EL (cell line): ENCODE data around the gene ZSWIM5.
A peak's percentile ranks its signal among the peaks of the same experiment; 100 is the strongest.
"Not testable (repeated sequence)": the region's sequence is repeated elsewhere in the genome, so short reads cannot be mapped to it uniquely, and the experiment has no call there.

Experiments used
- DNase-seq: peaks from one replicate; pipeline ENCODE4 v3.0.0-alpha.2; 2016

ZSWIM5 gene

GRCh38 chr1:45016090-45016697 lies 190.2 kb downstream of the ZSWIM5 start:
- no peak for DNase-seq

- DNase-seq: no peak
Measured at GRCh38 chr1:45015683-45016082, 190.7 kb downstream of the ZSWIM5 start.

DNA sequence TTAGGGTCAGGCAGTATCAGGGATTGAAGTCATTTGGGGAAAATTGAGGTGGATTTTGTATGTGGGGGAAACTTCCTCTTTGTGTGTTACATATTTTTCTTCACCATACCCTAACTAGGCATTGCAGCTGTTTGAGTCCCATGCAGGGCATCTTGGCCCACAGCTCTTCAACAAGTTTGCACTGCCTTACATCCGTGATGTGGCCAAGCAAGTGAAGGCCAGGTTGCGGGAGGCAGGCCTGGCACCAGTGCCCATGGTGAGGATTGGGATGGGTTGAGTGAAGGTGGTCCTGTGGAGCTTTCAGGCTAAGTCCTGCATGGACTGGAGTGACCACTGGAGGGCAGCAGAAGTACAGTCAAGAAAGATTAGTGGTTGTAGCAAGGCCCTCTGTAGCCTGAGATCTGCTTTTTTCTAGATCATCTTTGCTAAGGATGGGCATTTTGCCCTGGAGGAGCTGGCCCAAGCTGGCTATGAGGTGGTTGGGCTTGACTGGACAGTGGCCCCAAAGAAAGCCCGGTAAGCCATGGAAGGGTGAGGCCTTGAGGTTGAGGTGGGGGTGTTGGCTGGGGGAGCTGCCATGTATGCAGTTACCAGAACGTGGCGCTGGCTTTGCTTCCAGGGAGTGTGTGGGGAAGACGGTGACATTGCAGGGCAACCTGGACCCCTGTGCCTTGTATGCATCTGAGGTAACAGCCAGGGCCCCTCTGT lies 191.9 kb downstream of the ZSWIM5 start:
- DNase-seq: peak; percentile 78

GRCh38 chr1:45013551-45014209 lies 192.7 kb downstream of the ZSWIM5 start:
- DNase-seq: no peak

GRCh38 chr1:45012639-45013278 lies 193.6 kb downstream of the ZSWIM5 start:
- DNase-seq: peak; percentile 79

- DNase-seq: peak; percentile 97
Measured at GRCh38 chr1:45011837-45012638, 194.4 kb downstream of the ZSWIM5 start, which contains the start of gene UROD. UROD (plus strand) TSS chr1:45012254; CDS start chr1:45012266, 12 bp downstream.

- DNase-seq: peak; percentile 77
Measured at GRCh38 chr1:45010855-45011811, 195.3 kb downstream of the ZSWIM5 start, which contains the start of gene HECTD3. HECTD3 (minus strand) TSS chr1:45011324; CDS start chr1:45011257, 67 bp downstream.

GRCh38 chr1:45009956-45010854 lies 196.2 kb downstream of the ZSWIM5 start:
- DNase-seq: peak; percentile 9

DNA sequence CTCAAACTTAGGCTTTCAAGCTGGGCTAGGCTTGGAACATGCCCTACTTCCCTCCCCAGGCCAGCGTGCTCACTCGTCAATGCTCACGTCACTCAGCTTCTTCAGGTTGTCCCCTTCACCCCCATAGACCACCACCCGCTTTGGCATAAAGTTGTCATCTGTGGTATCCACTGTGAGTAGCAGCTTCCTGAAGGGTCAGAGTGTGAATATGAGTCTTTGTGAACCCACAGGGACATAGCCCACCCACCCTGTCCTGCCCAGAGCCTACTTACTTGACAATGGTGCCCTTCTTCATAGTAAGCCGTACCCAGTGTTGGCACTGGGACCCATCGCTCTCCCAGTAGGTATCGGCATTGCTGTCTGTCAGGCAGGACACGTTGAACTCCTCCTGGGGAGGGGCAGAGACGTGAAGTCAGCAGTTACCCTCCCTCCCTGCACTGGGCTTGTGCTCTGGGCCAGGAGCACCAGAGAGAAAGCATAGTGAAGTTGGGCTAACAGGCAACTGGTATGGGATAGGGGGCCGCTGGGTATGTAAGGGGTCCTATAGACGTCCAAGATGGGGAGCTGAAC lies 197.0 kb downstream of the ZSWIM5 start:
- DNase-seq: no peak

DNA sequence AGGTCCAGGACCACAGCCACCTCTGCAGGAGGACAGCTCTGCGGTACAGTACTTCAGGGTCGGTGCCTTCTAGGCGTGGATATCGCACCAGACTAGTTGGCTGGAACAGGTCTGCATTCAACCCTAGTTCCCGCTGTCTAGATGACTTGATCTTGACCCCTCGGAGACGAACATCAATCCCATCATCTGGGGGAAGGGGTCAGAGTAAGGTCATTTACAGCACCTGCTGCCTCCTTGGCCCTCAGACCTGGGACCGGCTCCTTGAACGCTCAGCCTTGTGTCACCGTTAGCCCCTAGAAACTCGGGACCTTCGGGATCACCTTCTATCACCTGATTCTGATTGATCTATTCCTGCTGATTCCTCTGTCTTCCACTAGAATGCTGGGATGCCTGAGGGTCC lies 197.9 kb downstream of the ZSWIM5 start:
- DNase-seq: no peak

DNA sequence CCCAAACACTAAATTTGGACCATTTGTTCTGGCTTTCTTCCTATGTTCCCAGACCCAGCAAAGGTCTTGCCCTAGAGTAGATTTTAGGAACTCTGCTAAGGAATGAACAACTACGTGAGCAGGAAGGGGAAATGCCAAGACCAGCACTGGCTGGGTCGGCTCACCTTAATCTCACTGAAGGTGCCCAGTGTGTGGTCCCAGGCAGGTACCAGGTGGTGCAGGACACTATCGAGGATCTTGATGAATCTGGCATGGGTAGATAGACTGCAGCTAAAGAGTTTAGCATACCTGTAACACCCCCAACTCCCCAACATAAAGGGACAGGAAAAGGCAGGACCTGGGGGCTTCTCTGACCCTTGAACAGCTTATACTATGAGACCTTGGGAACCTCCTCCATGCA lies 198.3 kb downstream of the ZSWIM5 start:
- no peak for DNase-seq

DNA sequence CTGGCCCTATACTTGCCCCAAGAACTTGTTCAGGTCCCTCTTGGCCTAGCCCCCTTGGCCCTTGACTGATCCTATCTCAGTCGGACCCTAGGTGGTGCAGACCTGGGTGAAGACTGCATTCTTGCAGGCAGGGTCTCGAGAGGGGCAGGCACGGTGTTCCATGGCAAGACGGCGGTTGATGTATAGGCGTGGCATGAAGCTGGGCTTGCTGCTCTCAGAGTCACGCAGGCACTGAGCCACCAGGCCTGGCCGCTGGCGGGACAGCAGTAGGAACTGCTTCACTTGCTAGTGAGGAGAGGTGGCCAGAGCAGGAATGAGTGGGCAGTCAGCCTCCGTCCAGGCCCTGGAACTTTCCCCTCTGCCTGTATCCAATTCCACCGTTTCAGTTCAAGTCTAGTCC lies 199.1 kb downstream of the ZSWIM5 start:
- no peak for DNase-seq

GRCh38 chr1:45005761-45006160 lies 200.6 kb downstream of the ZSWIM5 start:
- no peak for DNase-seq

GRCh38 chr1:45004281-45004920 lies 202.0 kb downstream of the ZSWIM5 start:
- DNase-seq: no peak

- no peak for DNase-seq
Measured at GRCh38 chr1:45003741-45004140, 202.7 kb downstream of the ZSWIM5 start.

GRCh38 chr1:45002650-45003645 lies 203.5 kb downstream of the ZSWIM5 start:
- DNase-seq: no peak

DNA sequence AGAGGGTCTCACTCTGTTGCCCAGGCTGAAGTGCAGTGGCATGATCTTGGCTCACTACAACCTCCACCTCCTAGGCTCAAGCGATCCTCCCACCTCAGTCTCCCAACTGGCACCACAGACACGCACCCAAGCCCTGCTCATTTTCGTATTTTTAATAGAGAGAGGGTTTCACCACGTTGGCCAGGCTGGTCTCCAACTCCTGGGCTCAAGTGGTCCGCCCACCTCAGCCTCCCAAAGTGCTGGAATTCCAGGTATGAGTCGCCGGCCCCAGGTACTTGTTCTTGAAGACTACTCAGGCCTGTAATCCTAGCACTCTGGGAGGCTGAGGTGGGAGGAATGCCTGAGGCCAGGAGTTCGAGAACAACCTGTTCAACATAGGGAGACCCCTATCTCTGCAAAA lies 204.8 kb downstream of the ZSWIM5 start:
- DNase-seq: not testable (repeated sequence)

GRCh38 chr1:45001011-45001481 lies 205.4 kb downstream of the ZSWIM5 start:
- no peak for DNase-seq
